T-cell (primary cell): ENCODE data around the gene SRGAP2B. TPM values are rescaled to one million over a fixed set of nuclear protein-coding genes. Genes with fewer than 3 reads are reported as not detected.
"Not testable (repeated sequence)": the region's sequence is repeated elsewhere in the genome, so short reads cannot be mapped to it uniquely, and the experiment has no call there.

ENCODE experiments used
- ATAC-seq, 4 experiments: fragments of 200-7000 bp in 3 of 4; fragments of 150-1000 bp in 1 of 4; cut with Tn5 transposase; replicated peaks in 1 of 4; 1 replicate in 3 of 4; 2 replicates in 1 of 4; pipeline ENCODE4 v1.10.0; 2021; ENCODE audit warnings: moderate library complexity in 3 of 4, mild to moderate bottlenecking in 2 of 4, moderate number of reproducible peaks in 1 of 4
- CTCF ChIA-PET, 2 donors: fragments of 300-600 bp; sonication (Branson Sonifier 250); formaldehyde crosslinking; loops; one replicate each; lab custom pipeline; 2022; ENCODE audit warnings: antibody characterized with exemption in 2 of 2; lab: Charles Lee
- POLR2A ChIA-PET, 2 donors: fragments of 300-600 bp; sonication (Branson Sonifier 250); formaldehyde crosslinking; loops; one replicate each; lab custom pipeline; 2022; ENCODE audit warnings: antibody characterized with exemption in 2 of 2; lab: Charles Lee
- DNase-seq, 35 experiments: peaks; one replicate each; pipeline versions ENCODE4 v3.0.0 to v3.0.0-alpha.2; 2013 to 2023
- H3K27ac ChIP-seq: one replicate; pipeline ENCODE4 v1.5.1; 2013; ENCODE audit warnings: low read length
- H3K27me3 ChIP-seq, 2 experiments: replicated peaks in 1 of 2; 1 replicate in 1 of 2; 2 replicates in 1 of 2; pipeline versions ENCODE4 v1.6.1 to v1.7.0; 2013; ENCODE audit warnings: low read length in 1 of 2, mixed read lengths in 1 of 2; ENCODE audit not compliant: control insufficient read depth in 2 of 2, insufficient read depth in 2 of 2; ENCODE audit errors: extremely low read depth in 1 of 2
- H3K36me3 ChIP-seq, 2 donors: 1 replicate in 1 of 2; 2 replicates in 1 of 2; pipeline versions ENCODE4 v1.6.1 to v1.7.0; 2013; ENCODE audit warnings: low read length in 1 of 2; ENCODE audit not compliant: control insufficient read depth in 2 of 2, insufficient read depth in 1 of 2; ENCODE audit errors: extremely low read depth in 1 of 2
- H3K4me1 ChIP-seq, 2 experiments: 1 replicate in 1 of 2; 2 replicates in 1 of 2; pipeline versions ENCODE4 v1.6.1 to v1.7.0; 2013; ENCODE audit warnings: low read length in 2 of 2, mixed read lengths in 1 of 2; ENCODE audit not compliant: insufficient read depth in 2 of 2, control insufficient read depth in 1 of 2; ENCODE audit errors: extremely low read depth in 1 of 2
- H3K4me3 ChIP-seq, 2 donors: 1 replicate in 1 of 2; 2 replicates in 1 of 2; pipeline versions ENCODE4 v1.5.1 to v1.7.0; 2013; ENCODE audit warnings: mild to moderate bottlenecking in 2 of 2, low read length in 1 of 2, moderate library complexity in 1 of 2; ENCODE audit not compliant: control insufficient read depth in 1 of 2; ENCODE audit errors: extremely low read depth in 1 of 2
- H3K9me3 ChIP-seq: 2 replicates; pipeline ENCODE4 v1.7.0; 2013
- H3K27ac Mint-ChIP-seq, 2 donors: one replicate each; pipeline ENCODE4 v1.8.0; 2020 to 2021; ENCODE audit warnings: mild to moderate bottlenecking in 2 of 2, mixed read lengths in 2 of 2
- H3K27me3 Mint-ChIP-seq, 2 donors: one replicate each; pipeline ENCODE4 v1.8.0; 2021 to 2022; ENCODE audit warnings: mixed read lengths in 2 of 2
- H3K36me3 Mint-ChIP-seq: one replicate; pipeline ENCODE4 v1.8.0; 2021; ENCODE audit warnings: mixed read lengths
- H3K4me1 Mint-ChIP-seq, 3 donors: one replicate each; pipeline ENCODE4 v1.8.0; 2020 to 2022; ENCODE audit warnings: mixed read lengths in 3 of 3, mild to moderate bottlenecking in 1 of 3
- H3K4me3 Mint-ChIP-seq, 3 donors: one replicate each; pipeline ENCODE4 v1.8.0; 2020 to 2022; ENCODE audit warnings: mild to moderate bottlenecking in 3 of 3, mixed read lengths in 3 of 3, moderate library complexity in 3 of 3
- H3K9me3 Mint-ChIP-seq, 3 donors: one replicate each; pipeline ENCODE4 v1.8.0; 2020 to 2022; ENCODE audit warnings: mixed read lengths in 3 of 3
- WGBS: methylation state at CpG from one replicate; pipeline ENCODE4 v1.1.5; 2013; ENCODE audit warnings: missing lambda C conversion rate; ENCODE audit not compliant: insufficient coverage; 5-methylcytosine and 5-hydroxymethylcytosine counted together
- total RNA-seq, 35 experiments: library from RNA in 6 of 35; stranded (reverse) in 6 of 35; fragments of 120-200 nt in 1 of 35; gene quantifications; one replicate each; pipeline versions ENCODE4 v1.2.1 to v1.2.4 and lab custom pipeline; 2013 to 2026

The SRGAP2B gene
- total RNA-seq, 5 donors from 2014 or later (not counting 1 experiment from before 2014, with no cell fraction given) = 9.3 to 24.9 (median 21.8) TPM

DNA sequence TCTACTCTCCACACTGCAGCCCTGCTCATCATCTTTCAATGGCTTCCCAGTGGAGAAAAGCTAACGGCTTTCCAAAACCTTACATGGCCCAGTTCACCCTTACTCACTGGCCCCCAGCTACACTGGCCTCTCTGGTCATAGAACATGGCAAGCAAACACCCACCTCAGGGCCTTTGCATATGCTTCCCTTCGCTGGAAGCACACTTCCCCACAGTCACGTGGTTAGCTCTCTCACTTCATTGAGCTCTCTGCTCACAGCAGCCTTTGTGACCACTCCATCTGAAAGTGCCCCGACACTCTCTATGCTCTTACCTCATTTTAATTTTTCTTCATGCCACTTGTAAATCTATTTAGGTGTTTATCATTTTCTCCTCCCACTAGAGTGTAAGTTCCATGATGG is 83.3 kb downstream of the SRGAP2B start:
- H3K4me1 Mint-ChIP-seq, H3K27me3 Mint-ChIP-seq, H3K9me3 ChIP-seq, H3K4me1 ChIP-seq, H3K9me3 Mint-ChIP-seq, H3K36me3 ChIP-seq, ATAC-seq, H3K27ac Mint-ChIP-seq, H3K27ac ChIP-seq, POLR2A ChIA-PET, H3K4me3 ChIP-seq, H3K4me3 Mint-ChIP-seq, CTCF ChIA-PET, H3K36me3 Mint-ChIP-seq, DNase-seq, H3K27me3 ChIP-seq: not testable (repeated sequence)
- no CpG with 5 or more reads among the region's 4 CpGs for WGBS

GRCh38 chr1:145010580-145010979 is 84.5 kb downstream of the SRGAP2B start:
- not testable (repeated sequence) for H3K4me3 Mint-ChIP-seq

GRCh38 chr1:145009928-145010327 is 85.2 kb downstream of the SRGAP2B start:
- H3K9me3 ChIP-seq, H3K4me1 ChIP-seq, POLR2A ChIA-PET, H3K9me3 Mint-ChIP-seq, CTCF ChIA-PET, H3K4me1 Mint-ChIP-seq, H3K36me3 ChIP-seq, H3K27ac Mint-ChIP-seq, H3K4me3 ChIP-seq, H3K27me3 ChIP-seq, H3K36me3 Mint-ChIP-seq, H3K27me3 Mint-ChIP-seq, H3K27ac ChIP-seq: not testable (repeated sequence)
- ATAC-seq = peak; percentile 46 to 81 (median 67)
- WGBS = no CpG with 5 or more reads among the region's 3 CpGs
- H3K4me3 Mint-ChIP-seq = peak overlapping the region in 1 of 3 donors; percentile 71
- peak in 2 of 35 experiments; percentile 0 for DNase-seq

More at GRCh38 chr1:145010580-145010979, 84.5 kb downstream of the SRGAP2B start:
- WGBS = no CpG with 5 or more reads among the region's 3 CpGs
- H3K4me1 Mint-ChIP-seq, H3K4me3 ChIP-seq, H3K36me3 Mint-ChIP-seq, H3K4me1 ChIP-seq, H3K36me3 ChIP-seq, DNase-seq, H3K27ac Mint-ChIP-seq, ATAC-seq, POLR2A ChIA-PET, H3K9me3 Mint-ChIP-seq, H3K9me3 ChIP-seq, H3K27me3 Mint-ChIP-seq, H3K27me3 ChIP-seq, H3K27ac ChIP-seq, CTCF ChIA-PET: not testable (repeated sequence)

DNA sequence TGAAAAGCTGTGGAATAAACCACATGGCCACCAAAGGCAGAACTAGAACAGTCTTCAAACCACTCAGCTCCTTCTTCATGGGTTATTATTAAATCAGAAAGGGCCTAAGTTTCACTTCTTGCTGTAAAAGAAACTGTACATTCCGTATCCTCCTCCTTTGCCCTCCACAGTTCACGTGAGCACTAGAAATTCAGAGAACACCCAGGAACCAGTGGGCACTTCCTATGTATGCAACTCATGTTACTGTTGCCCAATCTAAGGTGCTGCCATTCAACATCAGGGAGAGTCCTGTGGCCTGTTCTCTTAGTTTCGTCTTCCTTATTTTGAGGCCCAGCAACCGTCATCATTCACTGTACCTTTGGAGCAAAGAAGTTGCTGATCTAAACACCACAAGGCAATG is 86.7 kb downstream of the SRGAP2B start:
- H3K36me3 ChIP-seq, H3K27ac Mint-ChIP-seq, H3K9me3 Mint-ChIP-seq, DNase-seq, H3K27me3 ChIP-seq, H3K4me1 Mint-ChIP-seq, H3K4me3 Mint-ChIP-seq, ATAC-seq, CTCF ChIA-PET, H3K27me3 Mint-ChIP-seq, H3K4me3 ChIP-seq, H3K9me3 ChIP-seq, H3K27ac ChIP-seq, POLR2A ChIA-PET, H3K36me3 Mint-ChIP-seq, H3K4me1 ChIP-seq: not testable (repeated sequence)
- WGBS = no CpG with 5 or more reads among the region's 4 CpGs

DNA sequence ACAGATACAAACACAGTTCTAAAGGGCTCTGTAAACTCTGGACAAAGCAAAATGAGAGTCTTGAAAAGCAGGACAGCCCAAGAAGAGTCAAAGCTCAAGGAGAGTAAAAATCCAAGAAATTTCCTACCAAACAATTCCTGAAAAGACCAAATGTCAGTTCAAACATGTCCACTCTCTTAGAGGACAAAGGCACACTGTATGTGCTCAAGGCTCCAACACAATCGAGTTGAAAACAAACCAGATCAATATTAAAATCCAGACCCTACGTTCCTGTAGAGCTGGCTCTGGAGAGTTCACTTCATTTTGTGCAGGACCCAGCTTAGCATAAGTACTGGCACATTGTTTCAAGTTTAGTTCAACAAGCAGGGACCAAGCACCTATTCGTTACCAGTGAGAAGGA is 90.0 kb downstream of the SRGAP2B start:
- H3K27me3 ChIP-seq, H3K9me3 ChIP-seq, H3K4me3 Mint-ChIP-seq, H3K36me3 Mint-ChIP-seq, H3K4me3 ChIP-seq, CTCF ChIA-PET, H3K4me1 Mint-ChIP-seq, DNase-seq, H3K9me3 Mint-ChIP-seq, H3K36me3 ChIP-seq, H3K27me3 Mint-ChIP-seq, POLR2A ChIA-PET, H3K27ac Mint-ChIP-seq, ATAC-seq, H3K27ac ChIP-seq, H3K4me1 ChIP-seq: not testable (repeated sequence)
- no CpG with 5 or more reads among the region's 3 CpGs for WGBS

GRCh38 chr1:145001381-145001780 is 93.7 kb downstream of the SRGAP2B start:
- not testable (repeated sequence) for H3K27me3 Mint-ChIP-seq

DNA sequence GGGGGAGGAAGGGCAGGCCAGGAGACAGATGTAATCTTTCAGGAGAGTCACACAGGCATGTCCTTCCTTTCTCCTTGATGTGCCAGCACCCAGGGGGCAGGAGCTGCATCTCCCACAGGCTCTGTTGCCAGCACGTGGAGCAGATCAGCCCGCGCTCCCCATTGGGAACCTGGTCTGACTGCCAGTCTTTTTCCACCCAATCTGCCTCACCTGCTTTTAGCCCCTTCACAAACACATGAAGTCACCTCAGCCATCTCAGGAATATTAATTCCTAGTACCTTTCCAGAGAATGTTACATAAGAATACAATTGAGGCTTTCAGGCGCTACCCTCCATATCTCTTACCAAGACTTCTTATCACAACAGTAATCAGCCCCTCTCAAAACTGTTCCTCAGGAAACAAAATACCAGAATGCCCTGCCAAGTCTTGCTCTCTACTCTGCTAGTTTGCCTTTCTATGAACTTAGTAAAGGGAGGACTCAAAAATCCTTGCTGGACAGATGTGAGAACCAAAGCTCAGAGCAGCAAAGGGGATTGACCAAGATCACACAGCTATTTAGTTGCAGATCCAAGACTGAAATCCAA is 94.3 kb downstream of the SRGAP2B start:
- POLR2A ChIA-PET, H3K27me3 ChIP-seq, H3K27me3 Mint-ChIP-seq, H3K4me1 Mint-ChIP-seq, H3K4me3 Mint-ChIP-seq, H3K36me3 ChIP-seq, H3K36me3 Mint-ChIP-seq, H3K27ac Mint-ChIP-seq, ATAC-seq, CTCF ChIA-PET, H3K9me3 Mint-ChIP-seq, H3K4me3 ChIP-seq, DNase-seq, H3K9me3 ChIP-seq, H3K4me1 ChIP-seq, H3K27ac ChIP-seq: not testable (repeated sequence)
- no CpG with 5 or more reads among the region's 4 CpGs for WGBS

More at GRCh38 chr1:145001381-145001780, 93.7 kb downstream of the SRGAP2B start:
- DNase-seq, H3K4me1 Mint-ChIP-seq, H3K27ac Mint-ChIP-seq, POLR2A ChIA-PET, H3K9me3 Mint-ChIP-seq, H3K27me3 ChIP-seq, H3K36me3 ChIP-seq, H3K36me3 Mint-ChIP-seq, ATAC-seq, H3K4me3 Mint-ChIP-seq, H3K4me1 ChIP-seq, H3K4me3 ChIP-seq, H3K9me3 ChIP-seq, CTCF ChIA-PET, H3K27ac ChIP-seq: not testable (repeated sequence)
- WGBS = no CpG with 5 or more reads among the region's 3 CpGs
